Ectodermal cell (in vitro differentiated cells): Measurements from ENCODE around the gene DNAJB4. TPM values are rescaled to one million over a fixed set of nuclear protein-coding genes. Genes with fewer than 3 reads are reported as not detected.

Source experiments
- H3K27ac ChIP-seq: 2 replicates; pipeline ENCODE4 v1.7.0; 2013; ENCODE audit warnings: mild to moderate bottlenecking, low read depth, low read length; ENCODE audit not compliant: insufficient read depth, poor library complexity, severe bottlenecking
- H3K27me3 ChIP-seq: 2 replicates; pipeline ENCODE4 v1.7.0; 2013; ENCODE audit warnings: mild to moderate bottlenecking, low read length; ENCODE audit not compliant: insufficient read depth, control insufficient read depth, poor library complexity, severe bottlenecking
- H3K36me3 ChIP-seq: one replicate; pipeline ENCODE4 v1.7.0; 2013; ENCODE audit warnings: low read length; ENCODE audit not compliant: control insufficient read depth, insufficient read depth
- H3K4me1 ChIP-seq: one replicate; pipeline ENCODE4 v1.7.0; 2013; ENCODE audit warnings: low read length; ENCODE audit not compliant: control insufficient read depth, insufficient read depth
- H3K4me3 ChIP-seq: 2 replicates; pipeline ENCODE4 v1.7.0; 2013; ENCODE audit warnings: low read depth, low read length, control low read depth; ENCODE audit not compliant: insufficient read depth
- H3K9me3 ChIP-seq: 2 replicates; pipeline ENCODE4 v1.7.0; 2013; ENCODE audit warnings: mild to moderate bottlenecking, low read length, moderate library complexity; ENCODE audit not compliant: control insufficient read depth
- WGBS, 2 experiments: methylation state at CpG; one replicate each; pipeline ENCODE4 v1.1.7; 2013; ENCODE audit warnings: missing lambda C conversion rate in 2 of 2; 5-methylcytosine and 5-hydroxymethylcytosine counted together
- polyA plus RNA-seq, 4 experiments: library from polyadenylated mRNA; stranded (reverse); fragments of 50-300 nt; gene quantifications; one replicate each; pipeline ENCODE4 v1.2.3, GENCODE V29; 2013

Gene DNAJB4
- 33.8 TPM for polyA plus RNA-seq (2013, experiment 1 of 4)
- 28.7 TPM for polyA plus RNA-seq (2013, experiment 2 of 4)
- polyA plus RNA-seq (2013, experiment 3 of 4), result 24.7 TPM
- 28.1 TPM for polyA plus RNA-seq (2013, experiment 4 of 4)

DNA sequence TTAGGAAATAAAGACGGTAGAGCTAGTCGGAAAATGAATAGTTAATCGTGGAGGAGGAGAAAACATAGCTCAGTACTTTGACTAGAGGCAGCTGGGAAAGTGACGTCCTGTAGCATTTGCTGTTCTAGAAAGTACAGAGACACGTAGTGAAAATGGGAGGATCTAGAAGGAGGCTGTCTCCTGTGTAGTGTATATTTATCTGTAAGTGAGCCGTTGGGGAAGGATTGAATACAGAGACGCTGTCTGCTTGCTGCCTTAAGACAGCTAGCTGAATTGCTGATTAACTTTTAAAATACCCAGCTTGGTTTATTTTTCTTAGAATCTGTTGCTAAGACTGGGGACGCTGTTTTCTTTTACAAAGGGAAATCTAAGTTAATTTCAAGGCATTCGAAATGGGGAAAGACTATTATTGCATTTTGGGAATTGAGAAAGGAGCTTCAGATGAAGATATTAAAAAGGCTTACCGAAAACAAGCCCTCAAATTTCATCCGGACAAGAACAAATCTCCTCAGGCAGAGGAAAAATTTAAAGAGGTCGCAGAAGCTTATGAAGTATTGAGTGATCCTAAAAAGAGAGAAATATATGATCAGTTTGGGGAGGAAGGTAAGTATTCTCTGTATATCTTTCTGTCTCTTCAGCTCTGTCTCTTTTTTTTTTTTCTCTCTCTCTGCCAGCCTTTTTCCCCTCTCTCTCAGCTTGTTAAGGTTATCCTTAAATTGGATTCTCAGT, at the start of gene DNAJB4:
Gene DNAJB4 (plus strand): TSS at position 221 of the 729 bp plus-strand sequence. CDS start 172 bp downstream, at position 393.
- Histone ChIP-seq H3K4me1 (no peaks in the 10 kb centered on the region), H3K4me3 (peak within 1 kb of the TSS; percentile 43), H3K27ac (peak within 1 kb of the TSS; percentile 99), H3K36me3 (no peaks in the 10 kb centered on the region), H3K9me3 (no peaks in the 10 kb centered on the region), H3K27me3 (no peaks in the 10 kb centered on the region)
- WGBS, 2 experiments, result 10 to 20% methylated on average over 10 to 12 of the region's 12 CpGs

DNA sequence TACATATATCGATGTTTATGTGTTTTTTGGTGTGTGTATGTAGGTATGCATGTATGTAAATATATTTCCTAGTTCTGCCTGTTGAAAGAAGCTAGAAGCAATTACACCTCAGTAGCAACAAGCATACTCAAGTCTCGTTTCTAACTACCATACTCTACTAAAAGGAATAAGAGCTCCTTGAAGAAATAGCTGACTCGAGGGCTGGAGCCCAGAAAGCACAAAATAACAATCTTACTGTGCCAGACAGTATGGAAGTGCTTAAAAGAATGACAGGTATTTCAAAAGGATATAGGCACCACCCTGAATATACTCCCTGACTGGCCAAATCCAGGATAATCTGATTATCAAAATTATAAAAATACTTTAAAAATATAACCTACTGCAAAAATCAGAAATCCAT, 49.0 kb upstream of the DNAJB4 start:
- WGBS, 2 experiments, result 92 to 100% methylated on average over 1 to 2 of the region's 3 CpGs
- no peak overlapping the region for H3K4me3 ChIP-seq
- no peaks in the 10 kb centered on the region for H3K9me3 ChIP-seq
- no peak overlapping the region for H3K27ac ChIP-seq
- peaks cover 74% of the 10 kb centered on the region for H3K36me3 ChIP-seq
- H3K4me1 ChIP-seq, result no peaks in the 10 kb centered on the region
- no peaks in the 10 kb centered on the region for H3K27me3 ChIP-seq

DNA sequence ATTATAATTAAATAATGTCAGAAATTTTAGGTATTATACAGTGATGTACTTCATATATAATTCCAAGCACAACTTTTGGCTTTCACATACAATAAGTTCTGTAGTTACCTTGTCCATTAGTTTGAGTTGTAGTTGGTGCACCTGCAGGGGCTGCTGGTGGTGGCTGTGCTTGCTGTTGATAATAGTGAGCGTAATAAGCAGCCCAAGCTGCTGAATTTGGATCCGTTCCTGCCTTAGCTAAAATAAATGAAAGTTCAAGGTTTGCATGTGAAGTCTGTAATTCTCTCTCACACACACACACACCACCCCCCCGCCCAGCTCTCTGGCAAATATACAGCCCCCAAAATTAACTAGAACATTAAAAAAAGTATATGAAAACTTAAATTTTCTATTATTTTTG, 48.3 kb upstream of the DNAJB4 start:
- WGBS, 2 experiments, result 86 to 88% methylated on average over 2 of the region's 3 CpGs
- no peak overlapping the region for H3K4me3 ChIP-seq
- peaks cover 77% of the 10 kb centered on the region for H3K36me3 ChIP-seq
- no peaks in the 10 kb centered on the region for H3K4me1 ChIP-seq
- no peak overlapping the region for H3K27ac ChIP-seq
- H3K9me3 ChIP-seq, result no peaks in the 10 kb centered on the region
- H3K27me3 ChIP-seq, result no peaks in the 10 kb centered on the region

DNA sequence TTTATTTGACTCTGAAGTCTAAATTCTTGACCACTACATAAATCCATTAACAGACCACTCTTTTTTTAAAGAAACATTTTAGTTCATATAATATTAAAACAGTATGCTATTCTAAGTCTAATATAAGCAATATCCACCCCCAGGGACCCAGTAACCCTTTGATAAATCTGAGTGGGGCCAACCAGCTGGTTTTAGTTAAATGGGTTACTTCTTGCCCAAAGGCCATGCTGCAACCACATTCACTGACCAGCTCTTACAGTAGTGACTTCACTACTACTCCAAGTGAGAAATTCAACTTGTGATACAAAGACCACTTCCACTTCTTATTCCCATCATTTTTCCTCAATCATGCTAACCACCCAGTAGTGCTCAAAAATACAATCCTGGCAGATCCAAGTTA, 46.3 kb upstream of the DNAJB4 start:
- no peak overlapping the region for H3K27ac ChIP-seq
- H3K4me3 ChIP-seq, result no peak overlapping the region
- no peaks in the 10 kb centered on the region for H3K4me1 ChIP-seq
- H3K27me3 ChIP-seq, result no peaks in the 10 kb centered on the region
- no peaks in the 10 kb centered on the region for H3K9me3 ChIP-seq
- H3K36me3 ChIP-seq, result peaks cover 82% of the 10 kb centered on the region

DNA sequence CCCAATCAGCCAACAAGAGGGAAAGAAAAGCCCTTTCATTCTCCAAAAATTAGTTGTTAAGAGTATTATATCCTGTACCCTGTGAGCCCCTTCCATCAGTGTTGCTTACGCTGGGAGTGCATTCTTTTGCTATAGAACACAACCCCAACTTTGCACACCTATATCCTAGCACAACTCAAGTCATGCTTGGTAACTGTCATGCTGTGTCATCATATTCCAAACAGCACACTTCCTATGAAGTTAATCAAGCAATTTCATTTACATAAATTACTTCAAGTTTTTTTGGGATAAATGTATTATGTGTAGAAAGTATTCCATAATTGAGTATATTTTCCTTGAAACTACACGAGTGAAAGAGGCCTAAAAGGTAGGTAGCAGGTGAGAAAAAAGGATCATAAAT, 45.9 kb upstream of the DNAJB4 start:
- H3K4me1 ChIP-seq, result no peaks in the 10 kb centered on the region
- no peak overlapping the region for H3K4me3 ChIP-seq
- H3K27ac ChIP-seq, result no peak overlapping the region
- H3K9me3 ChIP-seq, result no peaks in the 10 kb centered on the region
- H3K27me3 ChIP-seq, result no peaks in the 10 kb centered on the region
- H3K36me3 ChIP-seq, result peaks cover 84% of the 10 kb centered on the region
- 95 to 100% methylated on average over 2 of the region's 2 CpGs for WGBS, 2 experiments

DNA sequence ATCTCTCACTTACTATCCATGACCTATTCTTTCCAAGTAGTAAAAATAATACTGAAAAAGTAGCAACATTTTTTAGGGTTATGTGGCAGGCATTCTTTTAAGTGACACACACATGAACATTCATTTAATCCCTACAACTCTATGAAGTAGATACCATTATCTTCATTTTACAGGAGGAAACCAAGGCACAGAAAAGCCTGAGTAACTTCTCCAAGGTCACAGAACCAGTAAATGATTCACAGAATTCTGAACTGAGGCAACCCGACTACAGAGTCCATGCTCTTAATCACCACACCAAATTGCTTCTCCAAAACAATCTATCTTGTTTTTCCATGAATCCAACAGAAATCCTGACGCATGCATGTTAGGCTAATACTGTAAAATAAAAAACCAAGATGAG, 43.3 kb upstream of the DNAJB4 start:
- H3K9me3 ChIP-seq, result no peaks in the 10 kb centered on the region
- peaks cover 74% of the 10 kb centered on the region for H3K36me3 ChIP-seq
- 95 to 98% methylated on average over 2 of the region's 2 CpGs for WGBS, 2 experiments
- no peaks in the 10 kb centered on the region for H3K27me3 ChIP-seq
- H3K4me3 ChIP-seq, result no peak overlapping the region
- H3K4me1 ChIP-seq, result no peaks in the 10 kb centered on the region
- no peak overlapping the region for H3K27ac ChIP-seq

DNA sequence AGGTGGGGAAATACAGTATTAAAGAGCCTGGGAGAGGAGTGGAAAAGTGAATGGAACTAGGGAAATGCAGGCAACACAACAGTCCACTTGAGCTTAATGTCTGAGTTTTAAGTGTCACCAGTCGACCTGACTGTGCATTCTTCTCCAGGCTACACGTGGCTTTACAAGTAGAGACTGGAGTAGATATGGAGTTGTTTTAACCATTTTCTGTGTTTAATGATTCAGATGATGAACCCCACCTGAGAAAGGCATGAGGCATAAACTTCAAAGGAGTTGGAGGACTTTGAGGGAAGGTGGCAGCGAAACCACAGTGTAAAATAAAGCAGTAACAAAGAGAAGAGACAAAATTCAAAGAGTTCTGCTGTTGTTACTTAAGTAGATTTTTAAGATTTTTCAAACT, 38.4 kb upstream of the DNAJB4 start:
- Histone ChIP-seq H3K4me3 (no peak overlapping the region), H3K27ac (no peak overlapping the region), H3K9me3 (no peaks in the 10 kb centered on the region), H3K36me3 (peaks cover 53% of the 10 kb centered on the region), H3K4me1 (no peaks in the 10 kb centered on the region), H3K27me3 (no peaks in the 10 kb centered on the region)
- WGBS, 2 experiments, result 94 to 97% methylated on average over 3 of the region's 3 CpGs

DNA sequence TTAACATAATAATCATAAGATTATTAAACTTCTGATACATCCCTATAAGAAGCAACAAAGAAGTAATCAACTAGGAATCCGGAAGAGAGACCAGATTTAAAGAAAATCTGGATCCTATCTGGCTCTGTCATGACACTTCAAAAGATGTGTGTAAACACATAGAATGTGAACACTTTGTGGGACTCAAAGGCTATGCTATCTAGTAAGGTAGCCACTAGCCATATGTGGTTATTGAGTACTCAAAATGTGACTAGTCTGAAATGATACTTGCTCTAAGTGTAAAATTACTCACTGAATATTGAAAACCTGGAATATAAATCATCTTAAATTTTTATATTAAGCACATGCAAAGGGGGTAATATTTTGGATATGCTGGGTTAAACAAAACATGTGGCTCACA, 34.5 kb upstream of the DNAJB4 start:
- peaks cover 33% of the 10 kb centered on the region for H3K36me3 ChIP-seq
- no peak overlapping the region for H3K27ac ChIP-seq
- H3K9me3 ChIP-seq, result no peaks in the 10 kb centered on the region
- WGBS, 2 experiments, result 96 to 100% methylated on average over 1 of the region's 1 CpG
- no peaks in the 10 kb centered on the region for H3K4me1 ChIP-seq
- H3K27me3 ChIP-seq, result no peaks in the 10 kb centered on the region
- H3K4me3 ChIP-seq, result no peak overlapping the region

DNA sequence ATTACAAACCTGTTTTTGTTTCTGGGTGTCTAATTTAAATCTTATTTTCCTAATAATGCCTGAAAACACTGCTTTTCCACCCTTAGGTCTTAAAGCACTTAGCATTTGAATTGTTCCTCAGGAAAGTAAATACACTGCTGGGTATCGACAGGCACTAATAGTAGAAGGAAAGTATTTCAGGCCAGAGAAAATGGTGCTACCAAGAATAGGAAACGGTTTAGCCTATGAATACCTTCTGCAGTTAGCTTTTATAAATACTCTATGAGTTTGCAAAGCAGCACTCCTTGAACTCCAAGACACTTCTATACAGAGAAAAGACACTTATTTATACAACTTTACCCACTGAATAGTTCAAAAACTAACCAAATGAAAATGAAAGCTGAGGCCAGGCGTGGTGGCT, 32.7 kb upstream of the DNAJB4 start:
- WGBS, 2 experiments, result 49 to 57% methylated on average over 3 of the region's 3 CpGs
- Histone ChIP-seq H3K27ac (no peak overlapping the region), H3K4me3 (no peak overlapping the region), H3K36me3 (peaks cover 23% of the 10 kb centered on the region), H3K9me3 (no peaks in the 10 kb centered on the region), H3K4me1 (no peaks in the 10 kb centered on the region), H3K27me3 (no peaks in the 10 kb centered on the region)

DNA sequence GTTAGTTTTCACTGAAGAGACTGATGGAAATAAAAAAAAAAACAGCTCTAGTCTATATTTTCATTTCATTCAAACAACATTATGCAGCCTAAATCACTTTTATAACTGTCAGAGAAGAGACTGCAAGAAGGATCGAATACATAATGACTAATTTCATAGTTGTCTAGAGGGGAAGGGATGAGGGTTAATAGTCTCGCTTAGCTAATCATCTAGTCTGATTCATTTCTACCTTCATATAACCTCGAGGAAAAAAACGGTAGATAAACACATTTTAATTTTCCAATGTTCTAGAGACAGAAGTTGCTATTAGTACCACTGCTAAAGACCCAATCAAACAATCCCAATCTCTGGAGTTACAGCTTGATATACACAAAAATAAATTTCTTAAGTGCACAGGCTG, 29.4 kb upstream of the DNAJB4 start:
- Histone ChIP-seq H3K27me3 (no peaks in the 10 kb centered on the region), H3K4me3 (peak overlapping the region; percentile 1), H3K36me3 (peaks cover 6% of the 10 kb centered on the region), H3K4me1 (no peaks in the 10 kb centered on the region), H3K27ac (no peak overlapping the region), H3K9me3 (no peaks in the 10 kb centered on the region)
- 82 to 83% methylated on average over 3 of the region's 4 CpGs for WGBS, 2 experiments
